ENCODE results near the gene FXR2.

The FXR2 gene

GRCh38 chr17:7569571-7569970 lies 45.1 kb downstream of the FXR2 start:
- DNase-seq = no peak

GRCh38 chr17:7563115-7563869 lies 51.4 kb downstream of the FXR2 start:
- DNase-seq = no peak

GRCh38 chr17:7562208-7562605 lies 52.5 kb downstream of the FXR2 start:
- no peak for DNase-seq

GRCh38 chr17:7561589-7562207 lies 53.0 kb downstream of the FXR2 start, which contains the start of gene SENP3:
Gene SENP3 (plus strand): TSS chr17:7561919. CDS start chr17:7563077, 1,158 bp downstream.
- DNase-seq = peak; percentile 95

GRCh38 chr17:7561028-7561575 lies 53.6 kb downstream of the FXR2 start:
- DNase-seq = peak; percentile 98

GRCh38 chr17:7560172-7561027 lies 54.3 kb downstream of the FXR2 start:
- DNase-seq = peak; percentile 96

GRCh38 chr17:7559320-7560171 lies 55.2 kb downstream of the FXR2 start:
- peak; percentile 43 for DNase-seq

- peak; percentile 49 for DNase-seq
These were observed 56.0 kb downstream of the FXR2 start, which contains the start of gene TNFSF13 for GRCh38 chr17:7558544-7559319. Gene TNFSF13 (plus strand): TSS chr17:7558750. CDS start chr17:7559040, 290 bp downstream.

- peak; percentile 89 for DNase-seq
These were observed 56.7 kb downstream of the FXR2 start for GRCh38 chr17:7557775-7558543.

GRCh38 chr17:7557147-7557764 lies 57.4 kb downstream of the FXR2 start:
- no peak for DNase-seq

GRCh38 chr17:7556627-7557026 lies 58.1 kb downstream of the FXR2 start:
- no peak for DNase-seq

GRCh38 chr17:7555320-7555948 lies 59.3 kb downstream of the FXR2 start:
- DNase-seq = no peak

- DNase-seq = no peak
These were observed 61.3 kb downstream of the FXR2 start for GRCh38 chr17:7553356-7553755.

- no peak for DNase-seq
These were observed 62.1 kb downstream of the FXR2 start for GRCh38 chr17:7552621-7553051.

- DNase-seq = no peak
These were observed 63.3 kb downstream of the FXR2 start for GRCh38 chr17:7551396-7551795.

- DNase-seq = no peak
These were observed 64.4 kb downstream of the FXR2 start for GRCh38 chr17:7550344-7550743.

GRCh38 chr17:7549401-7550055 lies 65.2 kb downstream of the FXR2 start:
- DNase-seq = no peak

GRCh38 chr17:7548585-7549400 lies 65.9 kb downstream of the FXR2 start, which contains the start of gene TNFSF12:
Gene TNFSF12 (plus strand): TSS chr17:7549058. CDS start chr17:7549154, 96 bp downstream.
- DNase-seq = peak; percentile 82
